ENCODE measurements around the gene NRAP.

Gene NRAP

DNA sequence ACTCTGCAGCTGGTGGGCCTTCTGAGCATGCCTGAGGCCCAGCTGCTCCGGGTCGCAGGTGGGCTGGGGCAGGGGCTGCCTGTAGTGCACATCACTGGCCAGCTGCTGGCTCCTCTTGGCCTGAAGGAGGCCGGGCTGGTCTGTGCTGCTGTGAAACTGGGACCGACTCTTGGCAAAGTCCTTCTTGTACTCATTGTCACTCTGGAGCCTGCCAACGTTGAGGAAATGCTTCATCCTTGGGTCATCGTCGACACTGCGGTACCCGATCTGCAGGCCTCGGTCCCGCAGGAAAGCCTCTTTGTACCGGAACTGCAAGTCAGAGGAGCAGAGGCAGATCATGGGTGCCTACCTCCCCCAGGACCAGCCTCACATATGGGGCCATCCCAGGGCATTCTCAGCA lies 73.3 kb downstream of the NRAP start:
- Histone ChIP-seq H3K79me2 (ENCODE audit: insufficient read depth, low read length) (no peaks in the 10 kb centered on the region), H2AFZ (ENCODE audit: low read length) (no peak overlapping the region), H3F3A (ENCODE audit: low read depth) (no peaks in the 10 kb centered on the region), H3K4me1 (ENCODE audit: insufficient read depth, low read length, poor library complexity, severe bottlenecking) (no peaks in the 10 kb centered on the region), H4K20me1 (ENCODE audit: insufficient read depth, low read length, poor library complexity, severe bottlenecking) (no peaks in the 10 kb centered on the region), H3K4me2 (ENCODE audit: low read depth, low read length, poor library complexity, severe bottlenecking) (no peak overlapping the region), H3K4me3 (ENCODE audit: low read length, poor library complexity, severe bottlenecking) (no peak overlapping the region), H3K9ac (ENCODE audit: low read depth, low read length, poor library complexity, severe bottlenecking) (no peak overlapping the region), H3K9me2 (replicated peaks; ENCODE audit: low read depth, low read length) (no peaks in the 10 kb centered on the region), H3K36me3 (ENCODE audit: insufficient read depth, low read length) (no peaks in the 10 kb centered on the region), H3K9me3 (ENCODE audit: insufficient read depth, low read depth, low read length) (no peaks in the 10 kb centered on the region), H3K27me3 (ENCODE audit: insufficient read depth, low read length, poor library complexity, severe bottlenecking) (no peaks in the 10 kb centered on the region)
- no peak for TF ChIP-seq EZH2phosphoT487 (IDR thresholded peaks at IDR 0.05; ENCODE audit: borderline replicate concordance)
- TF ChIP-seq, protein P1, sequence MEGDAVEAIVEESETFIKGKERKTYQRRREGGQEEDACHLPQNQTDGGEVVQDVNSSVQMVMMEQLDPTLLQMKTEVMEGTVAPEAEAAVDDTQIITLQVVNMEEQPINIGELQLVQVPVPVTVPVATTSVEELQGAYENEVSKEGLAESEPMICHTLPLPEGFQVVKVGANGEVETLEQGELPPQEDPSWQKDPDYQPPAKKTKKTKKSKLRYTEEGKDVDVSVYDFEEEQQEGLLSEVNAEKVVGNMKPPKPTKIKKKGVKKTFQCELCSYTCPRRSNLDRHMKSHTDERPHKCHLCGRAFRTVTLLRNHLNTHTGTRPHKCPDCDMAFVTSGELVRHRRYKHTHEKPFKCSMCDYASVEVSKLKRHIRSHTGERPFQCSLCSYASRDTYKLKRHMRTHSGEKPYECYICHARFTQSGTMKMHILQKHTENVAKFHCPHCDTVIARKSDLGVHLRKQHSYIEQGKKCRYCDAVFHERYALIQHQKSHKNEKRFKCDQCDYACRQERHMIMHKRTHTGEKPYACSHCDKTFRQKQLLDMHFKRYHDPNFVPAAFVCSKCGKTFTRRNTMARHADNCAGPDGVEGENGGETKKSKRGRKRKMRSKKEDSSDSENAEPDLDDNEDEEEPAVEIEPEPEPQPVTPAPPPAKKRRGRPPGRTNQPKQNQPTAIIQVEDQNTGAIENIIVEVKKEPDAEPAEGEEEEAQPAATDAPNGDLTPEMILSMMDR (conservative IDR thresholded peaks at IDR 0.05; ENCODE audit: low read length), result no peak

DNA sequence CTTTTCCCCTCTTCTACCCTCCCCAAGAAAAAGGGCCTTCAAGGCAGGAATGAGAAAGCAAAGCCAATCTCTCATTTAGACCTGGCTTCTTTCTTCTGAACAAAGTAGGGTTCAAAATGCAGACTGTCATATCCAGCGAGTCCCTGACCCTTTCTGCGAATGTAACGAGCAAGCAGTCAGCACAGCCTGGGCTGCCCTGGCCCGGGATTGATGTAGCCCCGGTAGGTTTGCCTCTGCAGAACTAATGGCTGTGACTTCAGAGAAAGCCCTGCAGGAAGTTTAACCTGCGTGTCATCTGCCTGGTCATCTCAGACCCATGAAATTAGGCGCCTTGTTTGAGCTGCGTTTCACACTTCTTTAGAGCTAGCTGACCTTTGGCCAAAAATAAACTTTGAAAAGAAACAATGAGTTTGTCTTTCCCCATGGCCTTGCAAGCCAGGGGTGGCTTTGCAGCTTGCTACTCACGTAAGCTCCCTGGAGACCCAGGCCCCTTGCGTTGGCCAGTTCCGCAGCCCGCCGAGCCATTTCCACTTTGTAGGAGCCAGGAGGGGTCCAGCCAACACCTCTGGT lies 74.6 kb downstream of the NRAP start:
- Histone ChIP-seq H3K27me3 (ENCODE audit: insufficient read depth, low read length, poor library complexity, severe bottlenecking) (no peaks in the 10 kb centered on the region), H3K79me2 (ENCODE audit: insufficient read depth, low read length) (no peaks in the 10 kb centered on the region), H3K9me3 (ENCODE audit: insufficient read depth, low read depth, low read length) (no peaks in the 10 kb centered on the region), H3K36me3 (ENCODE audit: insufficient read depth, low read length) (no peaks in the 10 kb centered on the region), H3F3A (ENCODE audit: low read depth) (no peaks in the 10 kb centered on the region), H3K4me2 (ENCODE audit: low read depth, low read length, poor library complexity, severe bottlenecking) (no peak overlapping the region), H3K9ac (ENCODE audit: low read depth, low read length, poor library complexity, severe bottlenecking) (no peak overlapping the region), H3K4me1 (ENCODE audit: insufficient read depth, low read length, poor library complexity, severe bottlenecking) (no peaks in the 10 kb centered on the region), H3K9me2 (replicated peaks; ENCODE audit: low read depth, low read length) (no peaks in the 10 kb centered on the region), H3K4me3 (ENCODE audit: low read length, poor library complexity, severe bottlenecking) (no peak overlapping the region), H2AFZ (ENCODE audit: low read length) (no peak overlapping the region), H4K20me1 (ENCODE audit: insufficient read depth, low read length, poor library complexity, severe bottlenecking) (no peaks in the 10 kb centered on the region)
- no peak for TF ChIP-seq EZH2phosphoT487 (IDR thresholded peaks at IDR 0.05; ENCODE audit: borderline replicate concordance)

DNA sequence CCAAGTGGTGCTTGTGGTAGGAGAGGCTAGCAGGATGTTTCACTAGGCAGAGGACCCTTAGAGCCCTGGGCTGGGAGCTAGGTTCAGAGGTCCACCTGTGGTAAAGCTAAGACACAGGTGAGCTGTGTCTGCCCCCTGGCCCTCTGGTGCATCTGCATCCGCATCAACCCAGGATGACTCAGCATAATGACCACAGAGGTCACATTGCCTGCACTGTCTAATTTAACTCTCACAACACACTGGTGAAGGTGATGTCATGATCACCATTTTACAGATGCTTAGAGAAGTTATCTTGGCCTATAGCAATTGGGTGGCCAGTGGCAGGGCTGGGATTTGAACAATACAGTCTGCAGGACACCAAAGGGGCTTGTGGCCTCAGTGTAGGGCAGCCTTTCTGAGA lies 77.9 kb downstream of the NRAP start:
- Histone ChIP-seq H3K4me1 (ENCODE audit: insufficient read depth, low read length, poor library complexity, severe bottlenecking) (no peaks in the 10 kb centered on the region), H3K36me3 (ENCODE audit: insufficient read depth, low read length) (no peaks in the 10 kb centered on the region), H3K27me3 (ENCODE audit: insufficient read depth, low read length, poor library complexity, severe bottlenecking) (no peaks in the 10 kb centered on the region), H3K9me2 (replicated peaks; ENCODE audit: low read depth, low read length) (no peaks in the 10 kb centered on the region), H3F3A (ENCODE audit: low read depth) (no peaks in the 10 kb centered on the region), H3K4me2 (ENCODE audit: low read depth, low read length, poor library complexity, severe bottlenecking) (no peak overlapping the region), H3K4me3 (ENCODE audit: low read length, poor library complexity, severe bottlenecking) (no peak overlapping the region), H3K9ac (ENCODE audit: low read depth, low read length, poor library complexity, severe bottlenecking) (no peak overlapping the region), H2AFZ (ENCODE audit: low read length) (no peak overlapping the region), H3K9me3 (ENCODE audit: insufficient read depth, low read depth, low read length) (no peaks in the 10 kb centered on the region), H4K20me1 (ENCODE audit: insufficient read depth, low read length, poor library complexity, severe bottlenecking) (no peaks in the 10 kb centered on the region), H3K79me2 (ENCODE audit: insufficient read depth, low read length) (no peaks in the 10 kb centered on the region)
- TF ChIP-seq, protein P1 (conservative IDR thresholded peaks at IDR 0.05; ENCODE audit: low read length), result no peak
- no peak for TF ChIP-seq EZH2phosphoT487 (IDR thresholded peaks at IDR 0.05; ENCODE audit: borderline replicate concordance)

DNA sequence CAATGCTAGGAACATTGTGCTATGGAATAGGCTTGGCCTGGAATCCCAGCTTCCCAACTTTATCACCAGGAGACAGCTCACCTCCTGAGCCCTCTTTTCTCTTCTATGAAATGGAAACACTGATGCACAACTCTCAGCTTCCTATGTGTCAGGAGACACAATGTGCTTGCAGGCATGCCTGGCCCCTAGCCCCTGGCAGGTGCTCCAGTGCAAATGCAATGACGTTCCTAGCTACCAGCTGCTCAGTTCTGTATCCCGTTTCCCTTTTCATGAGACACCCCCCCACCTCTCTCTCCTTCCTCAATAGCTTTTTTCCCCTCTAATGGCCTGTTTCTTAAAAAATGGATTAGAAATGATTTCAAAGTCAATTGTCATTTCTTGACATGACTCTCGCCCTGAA lies 80.3 kb downstream of the NRAP start:
- no peak for TF ChIP-seq EZH2phosphoT487 (IDR thresholded peaks at IDR 0.05; ENCODE audit: borderline replicate concordance)
- TF ChIP-seq, protein P1 (conservative IDR thresholded peaks at IDR 0.05; ENCODE audit: low read length), result no peak
- Histone ChIP-seq H3K36me3 (ENCODE audit: insufficient read depth, low read length) (no peaks in the 10 kb centered on the region), H3K9ac (ENCODE audit: low read depth, low read length, poor library complexity, severe bottlenecking) (no peak overlapping the region), H3K4me3 (ENCODE audit: low read length, poor library complexity, severe bottlenecking) (no peak overlapping the region), H2AFZ (ENCODE audit: low read length) (no peak overlapping the region), H3K9me3 (ENCODE audit: insufficient read depth, low read depth, low read length) (no peaks in the 10 kb centered on the region), H4K20me1 (ENCODE audit: insufficient read depth, low read length, poor library complexity, severe bottlenecking) (no peaks in the 10 kb centered on the region), H3K9me2 (replicated peaks; ENCODE audit: low read depth, low read length) (no peaks in the 10 kb centered on the region), H3K4me1 (ENCODE audit: insufficient read depth, low read length, poor library complexity, severe bottlenecking) (no peaks in the 10 kb centered on the region), H3K79me2 (ENCODE audit: insufficient read depth, low read length) (no peaks in the 10 kb centered on the region), H3K4me2 (ENCODE audit: low read depth, low read length, poor library complexity, severe bottlenecking) (no peak overlapping the region), H3K27me3 (ENCODE audit: insufficient read depth, low read length, poor library complexity, severe bottlenecking) (no peaks in the 10 kb centered on the region), H3F3A (ENCODE audit: low read depth) (no peaks in the 10 kb centered on the region)
